ENCODE data around the gene SF1. TPM values are rescaled to one million over a fixed set of nuclear protein-coding genes. Genes with fewer than 3 reads are reported as not detected.

The SF1 gene
- total RNA-seq, 1 experiment from 2014 or later, result 360 TPM

GRCh38 chr11:64742889-64743590 lies 35.3 kb downstream of the SF1 start:
- peaks cover 13% of the 10 kb centered on the region for H3K4me1 ChIP-seq (ENCODE audit: control insufficient read depth, insufficient read depth, low read length)
- intact Hi-C loops (cut with micrococcal nuclease; ENCODE audit: unreplicated experiment), result no loop called here
- ATAC-seq (peak; percentile 73), DNase-seq (ENCODE audit: low read depth, low spot score) (no peak)
- in situ Hi-C loops (cut with HindIII; ENCODE audit: low pct_unique_long_range_greater_than_20kb, low sequenced_read_pairs), result no loop called here
- TF ChIP-seq CTCF (IDR thresholded peaks at IDR 0.05) (peak; percentile 91), TCF7L2 (IDR thresholded peaks at IDR 0.05; ENCODE audit: low read depth, low read length) (no peak), POLR2AphosphoS5 (IDR thresholded peaks at IDR 0.05; ENCODE audit: low read depth, low read length) (no peak), REST (IDR thresholded peaks at IDR 0.05; ENCODE audit: insufficient read depth in 1 of 2, low read depth in 2 of 2, low read length in 1 of 2) (no peak)
- no peaks in the 10 kb centered on the region; the same call in 1 of the 2 replicates for H3K36me3 ChIP-seq (ENCODE audit: control insufficient read depth, insufficient read depth, low read length)
- H3K27me3 ChIP-seq (ENCODE audit: control insufficient read depth, insufficient read depth, low read length), result no peaks in the 10 kb centered on the region
- H3K27ac ChIP-seq (ENCODE audit: low read length), result peak overlapping the region; percentile 68; the same call in 1 of the 2 replicates
- ChIA-PET POLR2A (no interaction called here), CTCF (interaction anchor here (0.6 to 1.7 kb wide), 4 partner anchors 10 to 39 kb away, joined by 3 to 7 read pairs (median 5); partner anchors contain the start of genes PYGM and SF1)
- no TSS peak for BruUV-seq (replicated peaks)
- H3K9me3 ChIP-seq (ENCODE audit: control insufficient read depth, insufficient read depth, low read depth, low read length), result no peaks in the 10 kb centered on the region
- peak overlapping the region; percentile 43 to 61 for H3K4me3 ChIP-seq (ENCODE audit: low read depth in 2 of 2, low read length in 2 of 2)

- peak overlapping the region; percentile 43 to 61 for H3K4me3 ChIP-seq (ENCODE audit: low read depth in 2 of 2, low read length in 2 of 2)
- peak; percentile 35 for ATAC-seq
- no peaks in the 10 kb centered on the region for H3K9me3 ChIP-seq (ENCODE audit: control insufficient read depth, insufficient read depth, low read depth, low read length)
- no TSS peak for BruUV-seq (replicated peaks)
- peaks cover 13% of the 10 kb centered on the region for H3K4me1 ChIP-seq (ENCODE audit: control insufficient read depth, insufficient read depth, low read length)
- CTCF ChIA-PET, result interaction anchor here (0.6 to 0.8 kb wide), 3 partner anchors 20 to 38 kb away, joined by 3 to 6 read pairs (median 5); no protein-coding TSS in a partner anchor
- intact Hi-C loops (cut with micrococcal nuclease; ENCODE audit: unreplicated experiment), result no loop called here
- no peak overlapping the region for H3K27ac ChIP-seq (ENCODE audit: low read length)
- no peaks in the 10 kb centered on the region; the same call in 1 of the 2 replicates for H3K36me3 ChIP-seq (ENCODE audit: control insufficient read depth, insufficient read depth, low read length)
- POLR2A ChIA-PET, result no interaction called here
- TF ChIP-seq SIN3A (IDR thresholded peaks at IDR 0.05; ENCODE audit: borderline replicate concordance, insufficient read depth, low read depth, low read length) (no peak), POLR2AphosphoS5 (IDR thresholded peaks at IDR 0.05; ENCODE audit: low read depth, low read length) (no peak), CTCF (IDR thresholded peaks at IDR 0.05) (no peak), TCF7L2 (IDR thresholded peaks at IDR 0.05; ENCODE audit: low read depth, low read length) (no peak), REST (IDR thresholded peaks at IDR 0.05; ENCODE audit: insufficient read depth in 1 of 2, low read depth in 2 of 2, low read length in 1 of 2) (no peak)
- in situ Hi-C loops (cut with HindIII; ENCODE audit: low pct_unique_long_range_greater_than_20kb, low sequenced_read_pairs), result no loop called here
- no peak for DNase-seq (ENCODE audit: low read depth, low spot score)
- no peaks in the 10 kb centered on the region for H3K27me3 ChIP-seq (ENCODE audit: control insufficient read depth, insufficient read depth, low read length)
Measured at GRCh38 chr11:64742087-64742888, 36.1 kb downstream of the SF1 start.
